ENCODE measurements around the gene PCNT.

DNA sequence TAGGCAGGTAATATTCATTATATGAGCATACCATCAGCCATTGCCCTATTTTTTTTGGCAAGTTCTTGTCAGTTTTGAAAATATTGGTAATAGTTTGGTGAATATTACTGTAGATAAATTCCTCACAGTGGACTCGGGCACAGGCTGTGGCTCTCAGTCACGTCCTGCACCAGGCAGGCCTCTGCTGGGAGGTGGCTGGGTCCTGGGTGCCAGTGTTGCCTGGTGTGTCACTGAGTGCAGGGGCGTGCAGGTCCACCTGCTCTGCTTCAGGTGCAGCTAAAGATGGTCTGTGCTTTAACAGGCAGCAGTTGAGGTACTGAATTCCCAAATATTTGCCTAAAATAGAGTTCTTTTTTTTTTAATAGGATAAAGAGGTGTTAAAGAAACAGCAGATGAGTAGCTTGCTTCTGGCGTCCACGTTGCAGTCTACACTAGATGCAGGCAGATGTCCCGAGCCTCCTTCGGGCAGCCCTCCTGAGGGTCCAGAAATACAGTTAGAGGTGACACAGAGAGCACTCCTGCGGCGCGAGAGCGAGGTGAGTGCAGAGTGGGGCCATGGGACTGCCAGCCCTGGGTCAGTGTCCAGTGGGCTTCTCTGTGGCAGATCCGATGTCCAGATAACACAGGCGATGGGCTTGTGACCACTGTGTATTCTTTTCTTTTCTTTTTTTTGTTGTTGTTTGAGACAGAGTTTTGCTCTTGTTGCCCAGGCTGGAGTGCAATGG lies 77.4 kb downstream of the PCNT start:
- TF ChIP-seq EZH2phosphoT487 (IDR thresholded peaks at IDR 0.05; ENCODE audit: insufficient read depth, low read depth) (no peak), EZH2 (IDR thresholded peaks at IDR 0.05; ENCODE audit: insufficient read depth, poor library complexity, severe bottlenecking) (no peak)

Data from GM23248 (cell line).